Measurements from ENCODE around the gene GCN1.

The GCN1 gene

DNA sequence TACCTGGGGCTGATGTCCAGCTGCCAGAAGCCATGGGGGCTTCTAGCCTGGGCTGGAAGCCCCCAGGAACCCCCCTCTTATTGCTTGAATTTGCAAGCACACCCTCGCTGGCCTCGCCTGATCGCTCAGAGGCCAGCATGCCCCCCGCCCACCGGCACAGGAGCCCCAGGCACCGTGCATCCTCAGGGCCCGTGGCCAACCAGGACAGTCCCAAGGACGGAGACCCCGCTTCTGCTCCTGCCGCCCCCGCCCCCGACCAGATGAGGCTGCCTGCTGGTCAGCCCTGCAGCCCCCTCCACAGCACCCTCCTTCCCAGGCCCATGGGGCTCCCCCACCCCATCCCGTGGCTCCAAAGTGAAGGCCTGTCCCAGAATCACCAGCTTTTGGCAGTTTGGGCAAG, 99.2 kb downstream of the GCN1 start:
- no peak for DNase-seq (ENCODE audit: extremely low read depth, low read depth)
- no peak overlapping the region for H3K4me3 ChIP-seq (replicated peaks; ENCODE audit: low read depth, low read length)
- TF ChIP-seq, protein P1, sequence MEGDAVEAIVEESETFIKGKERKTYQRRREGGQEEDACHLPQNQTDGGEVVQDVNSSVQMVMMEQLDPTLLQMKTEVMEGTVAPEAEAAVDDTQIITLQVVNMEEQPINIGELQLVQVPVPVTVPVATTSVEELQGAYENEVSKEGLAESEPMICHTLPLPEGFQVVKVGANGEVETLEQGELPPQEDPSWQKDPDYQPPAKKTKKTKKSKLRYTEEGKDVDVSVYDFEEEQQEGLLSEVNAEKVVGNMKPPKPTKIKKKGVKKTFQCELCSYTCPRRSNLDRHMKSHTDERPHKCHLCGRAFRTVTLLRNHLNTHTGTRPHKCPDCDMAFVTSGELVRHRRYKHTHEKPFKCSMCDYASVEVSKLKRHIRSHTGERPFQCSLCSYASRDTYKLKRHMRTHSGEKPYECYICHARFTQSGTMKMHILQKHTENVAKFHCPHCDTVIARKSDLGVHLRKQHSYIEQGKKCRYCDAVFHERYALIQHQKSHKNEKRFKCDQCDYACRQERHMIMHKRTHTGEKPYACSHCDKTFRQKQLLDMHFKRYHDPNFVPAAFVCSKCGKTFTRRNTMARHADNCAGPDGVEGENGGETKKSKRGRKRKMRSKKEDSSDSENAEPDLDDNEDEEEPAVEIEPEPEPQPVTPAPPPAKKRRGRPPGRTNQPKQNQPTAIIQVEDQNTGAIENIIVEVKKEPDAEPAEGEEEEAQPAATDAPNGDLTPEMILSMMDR (IDR thresholded peaks at IDR 0.05; ENCODE audit: low read depth, low read length, missing control alignments): no peak

DNA sequence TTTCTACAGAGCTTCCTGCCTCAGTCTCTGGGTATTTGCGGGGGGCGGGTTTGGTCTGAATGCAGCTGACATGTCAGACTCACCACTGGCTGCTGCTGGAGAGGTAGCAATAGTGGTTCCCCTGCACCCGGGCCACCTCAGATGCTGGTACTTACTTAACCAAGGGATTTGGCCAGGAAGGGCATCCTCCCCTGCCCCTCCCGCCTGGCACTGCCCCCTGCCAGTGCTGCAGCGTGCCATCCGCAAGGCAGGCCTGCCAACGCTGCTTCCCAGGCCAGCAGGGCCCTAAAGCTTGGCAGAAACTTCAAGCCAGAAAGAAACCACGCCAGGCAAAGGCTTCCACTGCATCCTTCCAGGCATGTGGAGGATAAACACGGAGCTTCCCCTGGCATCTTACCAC, 100.0 kb downstream of the GCN1 start:
- DNase-seq (ENCODE audit: extremely low read depth, low read depth): no peak
- TF ChIP-seq, protein P1 (IDR thresholded peaks at IDR 0.05; ENCODE audit: low read depth, low read length, missing control alignments): no peak
- H3K4me3 ChIP-seq (replicated peaks; ENCODE audit: low read depth, low read length): no peak overlapping the region

DNA sequence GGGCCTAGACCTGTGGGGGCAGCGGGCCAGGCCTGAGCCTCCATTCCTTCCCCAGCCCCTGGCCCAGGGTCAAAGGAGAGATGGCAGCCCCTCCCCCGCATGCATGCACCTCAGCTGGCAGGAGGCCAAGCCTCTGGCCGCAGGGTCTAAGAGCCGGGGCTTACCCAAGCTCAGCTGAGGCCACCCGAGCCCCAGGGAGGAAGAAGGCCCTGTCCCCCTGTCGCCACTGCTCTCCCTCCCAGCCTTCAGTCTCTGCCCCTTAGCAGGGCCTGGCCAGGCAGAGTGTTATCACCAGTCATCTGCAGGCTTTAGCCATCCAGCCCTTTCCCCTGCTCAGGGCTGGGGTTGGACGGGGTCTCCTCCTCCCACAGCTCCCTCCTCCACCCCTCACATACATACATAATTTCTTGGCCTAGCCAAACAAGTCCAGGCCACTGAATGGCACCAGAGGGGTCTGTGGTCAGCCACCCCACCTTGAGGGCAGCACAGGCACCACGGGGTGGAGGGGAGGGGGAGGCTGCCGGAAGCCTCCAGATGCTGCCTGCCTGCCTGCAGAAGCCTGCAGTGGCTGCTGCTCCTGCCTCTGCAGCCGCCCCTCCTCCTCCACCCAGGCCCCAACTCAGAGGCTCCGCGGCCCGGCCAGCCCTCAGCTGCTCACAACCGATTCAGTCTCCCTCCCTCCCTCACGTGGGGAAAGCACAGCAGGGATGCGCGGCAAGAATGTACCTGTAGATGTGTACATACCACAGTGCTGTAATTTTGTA, 100.7 kb downstream of the GCN1 start:
- DNase-seq (ENCODE audit: extremely low read depth, low read depth): no peak
- H3K4me3 ChIP-seq (replicated peaks; ENCODE audit: low read depth, low read length): no peak overlapping the region
- TF ChIP-seq, protein P1 (IDR thresholded peaks at IDR 0.05; ENCODE audit: low read depth, low read length, missing control alignments): no peak

DNA sequence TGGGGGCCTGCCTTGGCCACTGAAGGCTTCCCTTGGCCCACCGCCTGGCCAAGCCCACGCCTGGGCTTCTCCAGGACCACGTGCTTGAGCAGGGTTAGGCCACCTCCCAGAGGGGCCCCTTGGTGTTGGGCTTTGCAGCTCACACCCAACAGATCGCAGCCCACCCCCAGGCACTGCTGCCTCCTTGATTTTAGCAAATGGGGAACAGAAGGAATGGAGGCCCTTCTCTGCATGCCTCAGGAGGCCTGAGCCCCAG, 101.3 kb downstream of the GCN1 start:
- H3K4me3 ChIP-seq (replicated peaks; ENCODE audit: low read depth, low read length): no peak overlapping the region
- no peak for DNase-seq (ENCODE audit: extremely low read depth, low read depth)
- TF ChIP-seq, protein P1 (IDR thresholded peaks at IDR 0.05; ENCODE audit: low read depth, low read length, missing control alignments): no peak

DNA sequence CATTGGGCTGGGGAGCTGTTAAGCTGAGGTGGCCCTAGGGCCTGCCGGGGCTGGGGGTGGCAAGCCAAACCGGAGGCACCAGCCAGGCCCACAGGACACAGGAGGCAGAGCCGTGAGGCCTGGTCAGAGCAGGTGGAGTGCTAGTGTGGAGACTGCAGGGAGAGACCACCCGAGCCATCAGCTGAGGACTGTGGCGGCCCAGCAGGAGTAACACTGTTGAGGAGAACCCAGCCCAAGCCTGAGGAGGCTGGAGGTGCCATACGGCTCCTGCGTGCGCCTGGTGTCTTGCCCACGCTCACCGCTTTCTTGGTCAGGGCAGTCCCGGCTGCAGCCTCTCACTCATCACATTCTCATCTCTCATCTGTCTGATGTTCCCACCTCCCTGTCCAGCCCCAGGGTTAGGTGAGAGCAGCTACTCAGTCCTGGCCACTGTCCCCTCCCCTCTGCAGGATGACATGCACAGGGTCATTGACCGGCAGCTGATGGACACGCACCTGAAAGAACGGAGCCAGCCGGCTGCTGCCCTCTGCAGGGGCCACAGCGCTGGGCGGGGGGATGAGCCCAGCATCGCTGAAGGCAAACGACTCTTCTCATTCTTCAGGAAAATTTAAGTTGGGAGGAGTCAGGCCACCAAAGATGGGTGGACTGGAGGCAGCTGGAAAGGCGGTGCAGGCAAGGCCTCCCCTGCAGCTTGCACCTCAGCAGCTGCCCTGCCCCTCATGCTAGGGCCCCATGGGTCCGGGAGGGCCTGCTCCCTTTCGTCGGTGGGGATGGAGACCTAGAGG, 101.8 kb downstream of the GCN1 start:
- no peak overlapping the region for H3K4me3 ChIP-seq (replicated peaks; ENCODE audit: low read depth, low read length)
- no peak for DNase-seq (ENCODE audit: extremely low read depth, low read depth)
- TF ChIP-seq, protein P1 (IDR thresholded peaks at IDR 0.05; ENCODE audit: low read depth, low read length, missing control alignments): no peak

DNA sequence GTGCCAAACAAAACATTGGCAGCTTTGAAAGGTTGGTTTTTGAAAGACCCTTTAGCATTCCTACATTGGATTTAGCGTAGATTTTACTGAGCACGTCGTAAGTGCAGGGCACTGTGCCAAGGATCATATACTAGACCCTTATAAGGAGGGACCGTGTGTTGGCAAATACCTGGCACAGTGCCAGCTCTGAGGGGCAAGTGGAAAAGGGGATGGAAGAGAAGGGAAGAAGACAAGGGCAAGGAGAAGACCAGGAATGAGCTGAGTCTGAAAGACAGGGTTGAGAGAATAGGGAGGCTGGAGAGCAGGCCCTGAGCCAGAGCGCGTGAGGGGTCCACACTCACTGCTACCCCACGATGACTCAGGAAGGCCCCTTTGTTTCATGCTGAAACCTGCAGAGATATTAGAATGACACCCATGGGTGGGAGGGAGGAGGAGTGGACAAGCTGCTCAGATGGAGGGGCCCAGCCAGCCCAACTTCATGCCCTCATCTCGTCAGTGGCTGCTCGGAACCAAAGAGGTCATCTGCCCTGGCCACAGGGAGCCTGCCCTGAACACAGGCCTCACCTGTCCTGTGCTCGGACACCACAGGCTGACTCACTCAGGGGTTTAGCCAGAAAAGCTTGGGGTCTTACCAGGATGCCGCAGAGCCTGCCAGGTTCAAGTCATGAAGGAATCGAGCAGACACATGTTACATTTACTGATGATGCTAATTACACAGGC, 103.0 kb downstream of the GCN1 start:
- no peak for DNase-seq (ENCODE audit: extremely low read depth, low read depth)
- H3K4me3 ChIP-seq (replicated peaks; ENCODE audit: low read depth, low read length): no peak overlapping the region
- TF ChIP-seq, protein P1 (IDR thresholded peaks at IDR 0.05; ENCODE audit: low read depth, low read length, missing control alignments): no peak

Measured in HFF-Myc (cell line).